Stimulated activated CD8-positive, alpha-beta memory T cell treated with anti-CD3 and anti-CD28 coated beads, Interleukin-4, amount 100 ng/mL, for 4 hours (primary cell): ENCODE data around the gene COL6A2.
"Not testable (repeated sequence)": the region's sequence is repeated elsewhere in the genome, so short reads cannot be mapped to it uniquely, and the experiment has no call there.

Experiments used
- DNase-seq, 2 donors: peaks; one replicate each; pipeline ENCODE4 v3.0.0-alpha.2; 2020; ENCODE audit warnings: low read depth in 2 of 2, low spot score in 1 of 2

The COL6A2 gene

GRCh38 chr21:46097336-46098293 lies at the start of gene COL6A2:
Gene COL6A2 (plus strand): TSS chr21:46098112.
- peak in 1 of 2 donors; percentile 24 for DNase-seq

- DNase-seq, result no peak
These were observed 48.7 kb upstream of the COL6A2 start for GRCh38 chr21:46048926-46049889.

- DNase-seq, result no peak
These were observed 47.8 kb upstream of the COL6A2 start for GRCh38 chr21:46049890-46050667.

DNA sequence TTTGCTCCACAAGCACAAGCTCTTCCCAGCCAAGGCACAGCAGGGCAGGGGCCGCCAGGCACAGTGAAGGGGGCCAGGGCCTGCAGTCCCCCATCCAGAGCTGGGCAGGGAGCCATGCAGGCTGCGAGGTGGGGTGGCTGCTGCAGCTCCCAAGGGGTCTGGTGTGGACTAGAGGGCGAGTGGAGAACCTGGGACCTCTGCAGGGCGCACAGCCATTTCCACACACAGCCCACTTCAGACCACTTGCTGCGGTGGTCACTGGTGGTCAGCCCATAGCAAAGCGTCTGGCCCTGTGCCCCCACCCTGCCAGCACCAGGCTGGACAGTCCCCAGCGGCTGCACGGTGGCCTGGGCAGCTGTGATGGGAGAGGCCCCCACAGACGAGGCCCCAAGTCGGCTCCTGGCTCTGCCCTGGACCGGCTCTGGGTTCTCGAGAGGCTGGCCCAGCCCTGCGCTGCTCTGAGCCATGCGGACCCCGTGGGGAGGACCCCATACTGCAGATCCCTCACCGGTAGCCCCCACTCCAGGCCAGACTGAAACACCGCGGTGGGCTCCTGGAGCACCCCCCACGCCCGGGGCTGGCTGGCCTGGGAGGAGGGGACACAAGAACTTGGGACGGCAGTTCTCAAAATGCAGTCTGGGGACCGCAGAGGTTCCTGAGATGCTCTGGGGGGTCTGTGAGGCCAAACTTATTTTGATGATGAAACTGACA lies 47.1 kb upstream of the COL6A2 start:
- DNase-seq, result no peak

DNA sequence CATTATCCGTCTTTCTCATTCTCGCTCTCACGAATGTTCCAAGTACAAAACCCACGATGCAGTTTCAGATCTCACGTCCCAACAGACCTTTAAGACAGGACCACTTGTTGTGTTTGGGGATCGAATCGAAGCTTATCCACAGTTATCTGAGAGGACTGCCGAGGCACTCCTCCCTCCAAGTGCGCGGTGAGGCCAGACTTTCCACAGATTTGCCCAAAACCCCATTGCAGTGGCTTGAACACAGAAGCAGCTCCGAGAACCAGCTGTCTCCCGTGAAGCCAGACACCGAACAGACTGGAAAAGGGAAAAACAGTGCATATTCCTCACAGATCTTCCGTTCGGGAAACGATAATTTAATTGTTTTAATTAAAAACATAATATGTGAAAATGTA lies 46.5 kb upstream of the COL6A2 start:
- no peak for DNase-seq

- no peak for DNase-seq
These were observed 45.9 kb upstream of the COL6A2 start for GRCh38 chr21:46051821-46052675.

DNA sequence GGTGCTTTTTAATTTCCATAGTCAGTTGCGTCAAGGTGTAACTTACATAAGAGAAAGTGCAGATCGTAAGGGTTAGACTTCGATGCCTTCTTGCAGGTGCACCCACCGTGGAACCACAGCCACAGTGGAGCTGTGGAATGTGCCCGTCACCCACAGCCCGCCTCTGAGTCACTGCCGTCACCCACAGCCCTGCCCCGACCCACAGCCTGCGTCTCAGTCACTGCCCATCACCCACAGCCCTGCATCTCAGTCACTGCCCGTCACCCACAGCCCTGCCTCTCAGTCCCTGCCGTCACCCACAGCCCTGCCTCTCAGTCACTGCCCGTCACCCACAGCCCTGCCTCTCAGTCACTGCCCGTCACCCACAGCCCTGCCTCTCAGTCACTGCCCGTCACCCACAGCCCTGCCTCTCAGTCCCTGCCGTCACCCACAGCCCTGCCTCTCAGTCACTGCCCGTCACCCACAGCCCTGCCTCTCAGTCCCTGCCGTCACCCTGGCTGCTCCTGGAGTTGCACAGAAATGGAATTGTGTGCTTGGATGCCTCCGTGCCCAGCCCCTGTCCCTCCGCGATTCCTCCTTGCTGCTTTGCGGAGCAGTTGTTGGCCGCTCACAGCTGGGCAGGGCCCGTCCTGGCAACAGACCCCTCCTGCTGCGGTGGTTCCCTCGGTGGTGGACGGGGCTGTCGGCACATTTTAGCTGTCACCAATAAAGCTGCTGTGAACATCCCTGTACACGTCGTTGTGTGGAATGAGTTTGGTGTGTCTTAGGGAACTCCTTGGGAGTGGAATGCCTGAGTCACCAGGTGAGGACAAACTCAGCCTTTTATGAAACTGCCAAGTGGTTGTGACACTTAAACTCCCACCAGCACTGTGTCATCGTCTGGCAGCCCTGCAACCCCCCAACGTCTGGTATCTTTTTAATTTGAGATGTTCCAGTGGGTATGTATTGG lies 44.9 kb upstream of the COL6A2 start:
- peak; percentile 14 to 53 for DNase-seq

DNA sequence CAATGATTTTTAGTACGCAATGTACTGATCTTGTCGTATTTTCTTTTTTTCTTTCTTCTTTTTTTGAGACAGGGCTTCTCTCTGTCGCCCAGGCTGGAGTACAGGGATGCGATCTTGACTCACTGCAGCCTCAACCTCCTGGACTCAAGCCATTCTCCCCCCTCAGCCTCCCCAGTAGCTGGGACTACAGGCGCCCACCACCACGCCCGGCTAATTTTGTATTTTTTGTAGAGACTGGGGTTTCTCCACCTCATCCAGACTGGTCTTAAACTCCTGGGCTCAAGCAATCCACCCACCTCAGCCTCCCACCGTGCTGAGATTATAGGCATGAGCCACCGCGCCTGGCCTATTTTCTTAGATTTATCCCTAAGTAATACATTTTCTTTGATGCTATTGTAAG lies 43.9 kb upstream of the COL6A2 start:
- DNase-seq, result no peak

- DNase-seq, result no peak
These were observed 43.4 kb upstream of the COL6A2 start for GRCh38 chr21:46054451-46054881.

DNA sequence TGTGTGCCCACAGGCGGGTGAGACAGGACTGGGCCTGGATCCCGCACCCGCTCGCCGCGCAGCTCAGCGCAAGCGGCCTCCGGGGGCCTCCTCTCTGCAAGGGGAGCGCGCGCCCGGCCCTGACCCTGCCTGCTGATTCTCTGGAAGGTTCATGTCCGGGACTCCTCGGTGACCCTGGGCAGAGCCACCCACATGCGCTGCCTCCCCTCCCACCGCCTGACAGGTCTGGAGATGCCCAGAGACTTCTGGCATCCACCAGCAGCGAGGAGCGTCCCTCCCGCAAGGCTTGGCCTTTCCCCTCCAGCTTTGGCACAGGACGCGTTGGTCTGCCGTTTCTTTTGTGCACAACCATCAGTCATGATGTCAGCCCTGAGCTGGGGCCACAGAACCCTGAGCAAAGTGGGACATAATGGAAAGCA lies 42.0 kb upstream of the COL6A2 start:
- DNase-seq, result no peak

DNA sequence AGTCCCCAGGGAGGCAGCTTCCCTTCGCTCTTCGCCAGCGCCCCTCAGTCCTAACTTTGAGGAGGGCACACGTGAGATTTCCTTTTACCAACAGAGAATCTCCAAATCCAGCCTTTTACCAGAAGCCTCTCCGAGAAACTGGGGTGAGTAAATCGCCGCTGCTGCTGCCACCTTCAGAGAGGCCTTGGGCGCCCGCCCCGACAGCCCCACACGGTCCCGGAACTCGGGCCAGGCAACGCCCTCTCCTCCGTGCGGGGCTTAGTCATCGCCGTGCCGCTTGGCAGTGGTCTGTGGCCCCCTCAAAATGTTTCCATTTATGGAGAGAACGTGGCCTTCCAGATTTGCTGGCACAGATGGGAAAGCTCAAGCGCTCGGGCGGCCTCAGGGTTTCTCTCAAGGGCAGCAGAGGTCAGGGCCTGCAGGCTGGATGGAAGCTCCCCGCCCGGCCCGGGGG lies 41.4 kb upstream of the COL6A2 start:
- DNase-seq, result no peak

- peak in 1 of 2 donors; percentile 45 for DNase-seq
These were observed 40.7 kb upstream of the COL6A2 start for GRCh38 chr21:46057111-46057709.

DNA sequence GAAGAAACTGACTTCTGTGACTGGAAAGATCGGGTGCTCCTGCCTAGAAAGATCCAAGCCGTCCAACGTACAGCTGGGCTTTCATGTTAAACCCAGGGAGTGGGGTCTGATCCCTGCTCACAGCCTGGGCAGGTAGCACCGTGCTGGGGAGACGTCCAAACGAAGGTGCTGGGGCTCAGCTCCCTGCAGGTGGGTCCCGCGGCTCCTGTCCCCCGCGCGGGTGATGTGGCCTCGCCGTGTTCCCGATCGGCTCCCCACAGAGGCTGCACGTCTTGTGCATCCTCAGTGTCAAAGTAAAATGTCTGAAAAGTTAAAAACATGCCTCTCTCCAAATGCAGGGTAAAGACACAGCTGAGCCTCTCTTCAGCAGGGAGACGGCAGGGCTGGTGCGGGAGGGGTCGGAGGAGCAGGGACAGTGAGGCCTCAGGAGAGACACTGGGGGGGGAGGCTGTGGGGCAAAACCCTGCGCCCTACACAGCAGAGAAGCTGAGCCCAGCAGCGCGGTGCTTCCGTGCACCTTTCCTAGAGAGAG lies 40.1 kb upstream of the COL6A2 start:
- no peak for DNase-seq

DNA sequence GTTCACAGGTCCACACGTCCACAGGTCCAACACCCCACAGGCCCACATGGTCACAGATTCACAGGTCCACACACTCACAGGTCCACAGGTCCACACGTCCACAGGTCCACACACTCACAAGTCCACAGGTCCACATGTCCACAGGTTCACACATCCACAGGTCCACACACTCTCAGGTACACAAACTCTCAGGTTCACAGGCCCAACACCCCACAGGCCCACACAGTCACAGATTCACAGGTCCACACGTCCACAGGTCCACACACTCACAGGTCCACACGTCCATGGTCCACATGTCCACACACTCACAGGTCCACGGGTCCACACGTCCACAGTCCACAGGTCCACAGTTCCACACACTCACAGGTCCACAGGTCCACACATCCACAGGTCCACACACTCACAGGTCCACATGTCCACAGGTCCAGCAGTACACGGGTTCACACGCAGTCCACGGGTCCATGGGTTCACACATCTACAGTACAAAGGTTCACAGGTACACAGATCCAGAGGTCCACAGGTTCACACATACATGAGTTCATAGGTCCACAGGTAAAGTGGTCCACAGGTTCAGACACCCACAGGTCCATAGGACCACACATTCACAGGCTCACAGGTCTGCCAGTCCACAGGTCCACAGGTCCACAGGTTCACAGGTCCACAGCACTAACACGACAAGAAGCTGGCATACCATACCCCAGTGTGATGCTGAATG lies 39.3 kb upstream of the COL6A2 start:
- DNase-seq, result no peak

- DNase-seq, result no peak
These were observed 38.7 kb upstream of the COL6A2 start for GRCh38 chr21:46059195-46059594.

DNA sequence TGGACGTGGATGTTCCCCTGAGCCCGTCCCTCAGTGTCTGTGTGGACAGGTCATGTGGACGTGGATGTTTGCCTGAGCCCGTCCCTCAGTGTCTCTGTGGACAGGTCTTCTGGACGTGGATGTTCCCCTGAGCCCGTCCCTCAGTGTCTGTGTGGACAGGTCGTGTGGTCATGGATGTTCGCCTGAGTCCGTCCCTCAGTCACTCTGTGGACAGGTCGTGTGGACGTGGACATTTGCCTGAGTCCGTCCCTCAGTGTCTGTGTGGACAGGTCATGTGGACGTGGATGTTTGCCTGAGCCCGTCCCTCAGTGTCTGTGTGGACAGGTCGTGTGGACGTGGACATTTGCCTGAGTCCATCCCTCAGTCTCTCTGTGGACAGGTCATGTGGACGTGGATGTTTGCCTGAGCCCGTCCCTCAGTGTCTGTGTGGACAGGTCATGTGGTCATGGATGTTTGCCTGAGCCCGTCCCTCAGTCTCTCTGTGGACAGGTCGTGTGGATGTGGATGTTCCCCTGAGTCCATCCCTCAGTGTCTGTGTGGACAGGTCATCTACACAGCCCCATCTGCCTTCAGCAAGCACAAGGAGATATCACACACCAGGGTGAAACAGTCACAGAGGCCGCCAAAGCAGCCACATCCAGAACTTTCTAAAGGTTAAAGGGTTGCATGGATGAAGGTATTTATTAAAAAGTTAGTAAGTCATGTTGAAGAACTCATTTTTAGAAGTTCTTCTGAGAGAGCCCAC lies 38.0 kb upstream of the COL6A2 start:
- not testable (repeated sequence) for DNase-seq
